Activated naive CD4-positive, alpha-beta T cell treated with anti-CD3 and anti-CD28 coated beads, Interleukin-2, amount 50 U/mL, for 72 hours (primary cell): ENCODE measurements around the gene ADAMTS16. TPM values are rescaled to one million over a fixed set of nuclear protein-coding genes. Genes with fewer than 3 reads are reported as not detected.

Source experiments
- ATAC-seq, 2 donors: fragments of 150-1000 bp; cut with Tn5 transposase; 2 replicates each; pipeline ENCODE4 v1.10.0; 2021; ENCODE audit warnings: mild to moderate bottlenecking in 2 of 2, moderate library complexity in 2 of 2
- DNase-seq, 2 donors: peaks; one replicate each; pipeline ENCODE4 v3.0.0; 2021 to 2022; ENCODE audit warnings: low spot score in 2 of 2
- H3K27ac Mint-ChIP-seq, 2 donors: one replicate each; pipeline ENCODE4 v1.8.0; 2022; ENCODE audit warnings: mild to moderate bottlenecking in 2 of 2, mixed read lengths in 2 of 2
- H3K36me3 Mint-ChIP-seq, 2 donors: one replicate each; pipeline ENCODE4 v1.8.0; 2022; ENCODE audit warnings: mixed read lengths in 2 of 2
- H3K9me3 Mint-ChIP-seq, 2 donors: one replicate each; pipeline ENCODE4 v1.8.0; 2022; ENCODE audit warnings: mixed read lengths in 2 of 2
- total RNA-seq, 2 donors: library from RNA; stranded (reverse); gene quantifications; one replicate each; pipeline ENCODE4 v1.2.3, GENCODE V29; 2022

The ADAMTS16 gene
- total RNA-seq, 2 donors from 2014 or later: not detected

- no peak overlapping the region for H3K27ac Mint-ChIP-seq
Measured at GRCh38 chr5:5302201-5302600, 162.1 kb downstream of the ADAMTS16 start.

GRCh38 chr5:5303242-5303641 is 163.1 kb downstream of the ADAMTS16 start:
- Mint-ChIP-seq H3K9me3 (peaks cover 20 to 27% of the 10 kb centered on the region in 2 donors), H3K36me3 (peaks cover 16% of the 10 kb centered on the region in 2 donors), H3K27ac (no peak overlapping the region)
- no peak for ATAC-seq
- no peak for DNase-seq

More at GRCh38 chr5:5302201-5302600, 162.1 kb downstream of the ADAMTS16 start:
- H3K36me3 Mint-ChIP-seq: peaks cover 16% of the 10 kb centered on the region in 2 donors
- H3K9me3 Mint-ChIP-seq: peaks cover 23 to 27% of the 10 kb centered on the region in 2 donors
- ATAC-seq (no peak), DNase-seq (no peak)

GRCh38 chr5:5304361-5305020 is 164.4 kb downstream of the ADAMTS16 start:
- H3K27ac Mint-ChIP-seq: no peak overlapping the region
- DNase-seq (no peak), ATAC-seq (no peak)
- peaks cover 12 to 16% of the 10 kb centered on the region in 2 donors for H3K36me3 Mint-ChIP-seq
- peaks cover 14 to 22% of the 10 kb centered on the region in 2 donors for H3K9me3 Mint-ChIP-seq

GRCh38 chr5:5306696-5307095 is 166.6 kb downstream of the ADAMTS16 start:
- no peak for ATAC-seq
- H3K27ac Mint-ChIP-seq: no peak overlapping the region
- peaks cover 6 to 10% of the 10 kb centered on the region in 2 donors for H3K36me3 Mint-ChIP-seq
- peaks cover 14 to 15% of the 10 kb centered on the region in 2 donors for H3K9me3 Mint-ChIP-seq
- DNase-seq: no peak

GRCh38 chr5:5308319-5308718 is 168.2 kb downstream of the ADAMTS16 start:
- no peak for DNase-seq
- Mint-ChIP-seq H3K27ac (no peak overlapping the region), H3K36me3 (no peaks in the 10 kb centered on the region), H3K9me3 (peaks cover 6 to 8% of the 10 kb centered on the region in 2 donors)
- ATAC-seq: no peak

- peaks cover 0 to 4% of the 10 kb centered on the region in 2 donors for H3K9me3 Mint-ChIP-seq
- H3K36me3 Mint-ChIP-seq: peaks cover 0 to under 1% of the 10 kb centered on the region in 2 donors
- ATAC-seq: no peak
- H3K27ac Mint-ChIP-seq: no peak overlapping the region
- no peak for DNase-seq
Measured at GRCh38 chr5:5309645-5310044, 169.5 kb downstream of the ADAMTS16 start.

- H3K9me3 Mint-ChIP-seq: peaks cover 0 to 4% of the 10 kb centered on the region in 2 donors
- peaks cover 0 to 7% of the 10 kb centered on the region in 2 donors for H3K36me3 Mint-ChIP-seq
- no peak for ATAC-seq
- no peak overlapping the region for H3K27ac Mint-ChIP-seq
- no peak for DNase-seq
Measured at GRCh38 chr5:5313101-5313635, 173.0 kb downstream of the ADAMTS16 start.

- Mint-ChIP-seq H3K9me3 (peaks cover 0 to 4% of the 10 kb centered on the region in 2 donors), H3K36me3 (peaks cover 0 to 7% of the 10 kb centered on the region in 2 donors), H3K27ac (no peak overlapping the region)
- no peak for ATAC-seq
- DNase-seq: no peak
Measured at GRCh38 chr5:5314166-5314565, 174.0 kb downstream of the ADAMTS16 start.

- DNase-seq (no peak), ATAC-seq (no peak)
- H3K36me3 Mint-ChIP-seq: peaks cover 0 to 7% of the 10 kb centered on the region in 2 donors
- peaks cover 0 to 4% of the 10 kb centered on the region in 2 donors for H3K9me3 Mint-ChIP-seq
- H3K27ac Mint-ChIP-seq: no peak overlapping the region
Measured at GRCh38 chr5:5314626-5315025, 174.5 kb downstream of the ADAMTS16 start.

- Mint-ChIP-seq H3K9me3 (peaks cover 0 to 4% of the 10 kb centered on the region in 2 donors), H3K27ac (no peak overlapping the region), H3K36me3 (peaks cover 0 to 7% of the 10 kb centered on the region in 2 donors)
- ATAC-seq: no peak
- no peak for DNase-seq
Measured at GRCh38 chr5:5315068-5315980, 175.2 kb downstream of the ADAMTS16 start.

GRCh38 chr5:5316334-5316733 is 176.2 kb downstream of the ADAMTS16 start:
- no peak overlapping the region for H3K27ac Mint-ChIP-seq
- DNase-seq: no peak
- no peak for ATAC-seq
- peaks cover 0 to 8% of the 10 kb centered on the region in 2 donors for H3K9me3 Mint-ChIP-seq
- H3K36me3 Mint-ChIP-seq: peaks cover 0 to 7% of the 10 kb centered on the region in 2 donors

- no peak for DNase-seq
- Mint-ChIP-seq H3K9me3 (peaks cover 0 to 10% of the 10 kb centered on the region in 2 donors), H3K27ac (no peak overlapping the region), H3K36me3 (peaks cover 0 to 7% of the 10 kb centered on the region in 2 donors)
- no peak for ATAC-seq
Measured at GRCh38 chr5:5317976-5318375, 177.8 kb downstream of the ADAMTS16 start.

- H3K27ac Mint-ChIP-seq: no peak overlapping the region
- peaks cover 0 to 10% of the 10 kb centered on the region in 2 donors for H3K9me3 Mint-ChIP-seq
- ATAC-seq: no peak
- H3K36me3 Mint-ChIP-seq: peaks cover 0 to 7% of the 10 kb centered on the region in 2 donors
- DNase-seq: no peak
Measured at GRCh38 chr5:5318426-5319190, 178.5 kb downstream of the ADAMTS16 start.

GRCh38 chr5:5320062-5320805 is 180.1 kb downstream of the ADAMTS16 start:
- Mint-ChIP-seq H3K9me3 (peaks cover 3 to 8% of the 10 kb centered on the region in 2 donors), H3K36me3 (peaks cover 0 to 3% of the 10 kb centered on the region in 2 donors), H3K27ac (no peak overlapping the region)
- DNase-seq: no peak
- ATAC-seq: no peak

GRCh38 chr5:5321137-5321536 is 181.0 kb downstream of the ADAMTS16 start:
- Mint-ChIP-seq H3K36me3 (peaks cover 0 to 8% of the 10 kb centered on the region in 2 donors), H3K9me3 (peaks cover 7 to 10% of the 10 kb centered on the region in 2 donors), H3K27ac (no peak overlapping the region)
- DNase-seq (no peak), ATAC-seq (no peak)

GRCh38 chr5:5323551-5323950 is 183.4 kb downstream of the ADAMTS16 start:
- peaks cover 10 to 18% of the 10 kb centered on the region in 2 donors for H3K9me3 Mint-ChIP-seq
- DNase-seq: no peak

More at GRCh38 chr5:5323551-5323950, 183.4 kb downstream of the ADAMTS16 start:
- no peak for ATAC-seq
- H3K27ac Mint-ChIP-seq: no peak overlapping the region
- peaks cover 8 to 16% of the 10 kb centered on the region in 2 donors for H3K36me3 Mint-ChIP-seq
